SU-DHL-6 (cell line): ENCODE measurements around the gene ATP1A3.

Experiments used
- H2AFZ ChIP-seq: fragments of 200-600 bp; sonication (generic); 2 replicates; pipeline ENCODE4 v1.6.1; 2014; ENCODE audit warnings: low read depth, mild to moderate bottlenecking, moderate library complexity, mixed read lengths, antibody characterized with exemption, low read length; ENCODE audit not compliant: severe bottlenecking
- H3F3A ChIP-seq: fragments of 200-600 bp; shearing (Covaris generic); 2 replicates; pipeline ENCODE4 v1.6.0; 2016; ENCODE audit warnings: antibody characterized with exemption, mild to moderate bottlenecking; ENCODE audit not compliant: insufficient read depth
- H3K27ac ChIP-seq: fragments of 200-600 bp; sonication (generic); 2 replicates; pipeline ENCODE4 v1.5.1; 2016; ENCODE audit warnings: low read depth, mild to moderate bottlenecking, low read length, moderate library complexity, mixed read lengths
- H3K27me3 ChIP-seq: fragments of 200-600 bp; sonication (generic), shearing (Covaris generic); 2 replicates; pipeline ENCODE4 v1.6.0; 2014; ENCODE audit warnings: mild to moderate bottlenecking, low read length
- H3K36me3 ChIP-seq: fragments of 200-600 bp; sonication (generic); 2 replicates; pipeline ENCODE4 v1.6.1; 2014; ENCODE audit warnings: mild to moderate bottlenecking, low read length, mixed read lengths
- H3K4me2 ChIP-seq: fragments of 300-600, 200-600 bp; shearing (Covaris generic), sonication (generic); 2 replicates; pipeline ENCODE4 v1.6.0; 2014; ENCODE audit warnings: low read length, low read depth, mild to moderate bottlenecking; ENCODE audit not compliant: poor library complexity, severe bottlenecking
- H3K4me3 ChIP-seq: fragments of 200-600 bp; sonication (generic); 2 replicates; pipeline ENCODE4 v1.5.1; 2014; ENCODE audit warnings: antibody characterized with exemption, low read length, mild to moderate bottlenecking, mixed read lengths; ENCODE audit not compliant: insufficient read depth, poor library complexity, severe bottlenecking
- H3K79me2 ChIP-seq: fragments of 200-600 bp; sonication (generic); 2 replicates; pipeline ENCODE4 v1.6.1; 2014; ENCODE audit warnings: mild to moderate bottlenecking, low read length, moderate library complexity; ENCODE audit not compliant: insufficient read depth
- H3K9ac ChIP-seq: fragments of 200-600 bp; sonication (generic); 2 replicates; pipeline ENCODE4 v1.7.0; 2014; ENCODE audit warnings: mild to moderate bottlenecking, low read length
- H3K9me2 ChIP-seq: fragments of 200-600 bp; sonication (generic); replicated peaks from 2 replicates; pipeline ENCODE4 v1.6.1; 2014; ENCODE audit warnings: low read length; ENCODE audit not compliant: insufficient read depth
- H3K9me3 ChIP-seq: fragments of 200-600 bp; sonication (generic); 2 replicates; pipeline ENCODE4 v1.6.1; 2014; ENCODE audit warnings: low read length, mixed read lengths; ENCODE audit not compliant: insufficient read depth
- H4K20me1 ChIP-seq: fragments of 200-600 bp; sonication (generic); 2 replicates; pipeline ENCODE4 v1.6.1; 2014; ENCODE audit warnings: low read depth, mild to moderate bottlenecking, antibody characterized with exemption, low read length, moderate library complexity, mixed read lengths
- EZH2phosphoT487 ChIP-seq: fragments of 200-600 bp; sonication (generic), shearing (Covaris generic); conservative IDR thresholded peaks from 2 replicates; pipeline ENCODE4 v1.6.1; 2018; ENCODE audit warnings: mild to moderate bottlenecking, antibody characterized with exemption, low read length, moderate library complexity, mixed read lengths
- TF ChIP-seq, protein P1 (sequence below): fragments of 200-600 bp; sonication (generic); IDR thresholded peaks from one replicate; pipeline ENCODE4 v1.5.1; 2017; ENCODE audit warnings: antibody characterized with exemption, mild to moderate bottlenecking, low read length, moderate library complexity; ENCODE audit not compliant: insufficient read depth, poor library complexity, severe bottlenecking

ATP1A3 gene

DNA sequence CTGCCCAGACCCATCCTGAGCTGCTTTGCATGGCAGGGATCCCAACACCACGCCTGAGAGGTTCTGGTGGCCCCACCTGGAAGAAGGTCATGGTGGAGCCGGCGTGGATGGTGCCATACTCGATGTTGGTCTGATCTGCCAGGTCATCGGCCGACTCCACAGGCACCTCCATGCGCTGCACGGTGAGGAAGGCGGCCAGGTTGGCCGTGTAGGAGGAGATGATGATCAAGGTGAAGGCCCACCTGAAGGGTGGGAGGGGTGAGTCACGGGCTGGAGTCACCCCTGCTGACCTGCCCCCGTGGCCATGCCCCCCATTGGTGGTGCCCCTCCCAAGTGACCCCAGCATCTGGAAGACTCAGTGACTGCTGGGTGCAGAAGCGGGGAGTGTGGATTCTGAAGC lies 12.5 kb upstream of the ATP1A3 start:
- H3K4me3 ChIP-seq: no peak overlapping the region
- H3K4me2 ChIP-seq: no peak overlapping the region
- no peak overlapping the region for H3K9ac ChIP-seq
- no peaks in the 10 kb centered on the region for H3K27me3 ChIP-seq
- H4K20me1 ChIP-seq: no peaks in the 10 kb centered on the region
- H3K27ac ChIP-seq: no peak overlapping the region
- H3K9me3 ChIP-seq: no peaks in the 10 kb centered on the region
- no peaks in the 10 kb centered on the region for H3F3A ChIP-seq
- H3K79me2 ChIP-seq: no peaks in the 10 kb centered on the region
- H3K36me3 ChIP-seq: no peaks in the 10 kb centered on the region
- no peaks in the 10 kb centered on the region for H3K9me2 ChIP-seq
- TF ChIP-seq, protein P1, sequence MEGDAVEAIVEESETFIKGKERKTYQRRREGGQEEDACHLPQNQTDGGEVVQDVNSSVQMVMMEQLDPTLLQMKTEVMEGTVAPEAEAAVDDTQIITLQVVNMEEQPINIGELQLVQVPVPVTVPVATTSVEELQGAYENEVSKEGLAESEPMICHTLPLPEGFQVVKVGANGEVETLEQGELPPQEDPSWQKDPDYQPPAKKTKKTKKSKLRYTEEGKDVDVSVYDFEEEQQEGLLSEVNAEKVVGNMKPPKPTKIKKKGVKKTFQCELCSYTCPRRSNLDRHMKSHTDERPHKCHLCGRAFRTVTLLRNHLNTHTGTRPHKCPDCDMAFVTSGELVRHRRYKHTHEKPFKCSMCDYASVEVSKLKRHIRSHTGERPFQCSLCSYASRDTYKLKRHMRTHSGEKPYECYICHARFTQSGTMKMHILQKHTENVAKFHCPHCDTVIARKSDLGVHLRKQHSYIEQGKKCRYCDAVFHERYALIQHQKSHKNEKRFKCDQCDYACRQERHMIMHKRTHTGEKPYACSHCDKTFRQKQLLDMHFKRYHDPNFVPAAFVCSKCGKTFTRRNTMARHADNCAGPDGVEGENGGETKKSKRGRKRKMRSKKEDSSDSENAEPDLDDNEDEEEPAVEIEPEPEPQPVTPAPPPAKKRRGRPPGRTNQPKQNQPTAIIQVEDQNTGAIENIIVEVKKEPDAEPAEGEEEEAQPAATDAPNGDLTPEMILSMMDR: no peak
- no peak for TF ChIP-seq EZH2phosphoT487
- H2AFZ ChIP-seq: no peak overlapping the region

DNA sequence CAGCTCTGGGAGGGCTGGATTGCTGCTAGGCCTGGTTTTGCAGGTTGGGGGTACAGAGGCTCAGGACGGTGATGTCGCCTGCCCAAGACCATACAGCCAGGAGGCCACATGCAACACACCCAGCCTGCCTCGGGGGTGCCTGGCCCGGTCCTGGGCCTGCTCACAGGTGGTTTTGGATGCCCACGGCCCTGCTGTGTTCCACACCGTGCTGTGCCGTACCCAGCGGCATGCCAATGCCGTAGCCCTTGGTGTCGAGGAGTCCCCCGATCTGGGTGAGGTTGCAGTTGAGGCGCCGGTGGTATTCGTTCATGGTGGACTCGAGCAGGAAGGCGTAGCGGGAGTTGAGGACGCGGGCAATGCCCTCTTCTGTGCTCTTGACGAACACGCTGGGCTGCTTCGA lies 11.5 kb upstream of the ATP1A3 start:
- H3K27me3 ChIP-seq: no peaks in the 10 kb centered on the region
- no peaks in the 10 kb centered on the region for H3K79me2 ChIP-seq

DNA sequence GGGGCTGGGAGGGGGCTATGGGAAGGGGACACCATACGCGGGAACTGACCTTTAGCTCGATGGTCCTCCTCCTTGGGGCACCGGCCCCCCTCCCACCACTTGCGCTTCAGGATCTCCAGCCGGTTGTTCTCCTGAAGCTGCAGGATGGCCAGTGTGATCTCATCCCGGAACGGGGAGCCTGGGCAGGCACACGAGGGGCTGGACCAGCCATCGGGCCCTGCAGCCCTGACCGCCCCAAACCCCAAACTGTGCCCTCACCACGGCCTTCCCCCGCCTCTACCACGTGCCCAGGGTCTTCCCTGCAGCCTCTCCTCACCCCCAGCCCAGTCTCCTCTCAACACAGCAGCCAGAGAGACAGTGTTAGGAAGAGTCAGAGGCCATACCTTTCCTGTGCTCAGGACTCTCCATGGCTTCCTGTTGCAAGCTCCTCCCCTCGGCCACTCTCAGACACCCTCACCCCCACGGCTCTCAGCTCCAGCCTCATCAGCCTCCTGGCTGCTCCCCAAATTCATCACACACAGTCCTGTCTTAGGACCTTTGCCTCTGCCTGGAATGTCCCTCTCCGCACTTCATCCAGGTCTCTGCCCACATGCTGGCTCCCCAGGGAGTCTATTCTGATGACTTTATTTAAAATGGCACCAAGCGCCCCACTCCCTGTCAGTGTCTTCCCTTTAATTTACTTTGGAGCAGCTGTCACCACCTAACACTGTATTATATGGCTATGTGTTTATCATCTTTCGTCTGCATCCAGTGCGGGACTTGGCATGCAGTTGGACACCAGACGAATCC lies 9.7 kb upstream of the ATP1A3 start:
- Histone ChIP-seq H2AFZ (no peak overlapping the region), H3K9me2 (no peaks in the 10 kb centered on the region), H3K9me3 (no peaks in the 10 kb centered on the region), H3K79me2 (no peaks in the 10 kb centered on the region), H3F3A (no peaks in the 10 kb centered on the region), H3K4me3 (no peak overlapping the region), H4K20me1 (no peaks in the 10 kb centered on the region), H3K36me3 (no peaks in the 10 kb centered on the region), H3K9ac (no peak overlapping the region), H3K27ac (no peak overlapping the region), H3K27me3 (no peaks in the 10 kb centered on the region), H3K4me2 (no peak overlapping the region)
- TF ChIP-seq EZH2phosphoT487: no peak
- TF ChIP-seq, protein P1: no peak

More for the DNA sequence above, 11.5 kb upstream of the ATP1A3 start:
- TF ChIP-seq, protein P1: no peak
- no peak for TF ChIP-seq EZH2phosphoT487
- Histone ChIP-seq H2AFZ (no peak overlapping the region), H3K9me3 (no peaks in the 10 kb centered on the region), H3K4me3 (no peak overlapping the region), H3K9ac (no peak overlapping the region), H4K20me1 (no peaks in the 10 kb centered on the region), H3K4me2 (no peak overlapping the region), H3K36me3 (no peaks in the 10 kb centered on the region), H3K27ac (no peak overlapping the region), H3K9me2 (no peaks in the 10 kb centered on the region), H3F3A (no peaks in the 10 kb centered on the region)
